ENCODE data around the gene GON4L. TPM values are rescaled to one million over a fixed set of nuclear protein-coding genes. Genes with fewer than 3 reads are reported as not detected.
"Not testable (repeated sequence)": the region's sequence is repeated elsewhere in the genome, so short reads cannot be mapped to it uniquely, and the experiment has no call there.

GON4L gene
- total RNA-seq, 1 experiment from 2014 or later: 54.4 TPM

- TF ChIP-seq ZNF425 (CRISPR knock-in tag; conservative IDR thresholded peaks at IDR 0.05) (no peak), MXD4 (CRISPR knock-in tag; IDR thresholded peaks at IDR 0.05; ENCODE audit: borderline replicate concordance) (no peak), ZNF219 (CRISPR knock-in tag; IDR thresholded peaks at IDR 0.05; ENCODE audit: borderline replicate concordance) (no peak)
Measured at GRCh38 chr1:155816351-155816750, 40.7 kb downstream of the GON4L start (continued).

GRCh38 chr1:155813672-155814071, 43.3 kb downstream of the GON4L start:
- ChIA-PET POLR2A (no interaction called here), CTCF (no interaction called here)
- no peak for DNase-seq (ENCODE audit: low spot score)
- no peaks in the 10 kb centered on the region for H3K9me3 Mint-ChIP-seq
- no peak for TF ChIP-seq MAX (CRISPR knock-in tag; IDR thresholded peaks at IDR 0.05)
- no peak overlapping the region for H3K27ac Mint-ChIP-seq
- ATAC-seq: no peak
- H3K27me3 Mint-ChIP-seq (ENCODE audit: low read depth): no peaks in the 10 kb centered on the region
- peaks cover 47% of the 10 kb centered on the region for H3K36me3 Mint-ChIP-seq
- peaks cover 7% of the 10 kb centered on the region for H3K4me1 Mint-ChIP-seq
- H3K4me3 Mint-ChIP-seq: no peak overlapping the region

GRCh38 chr1:155812878-155813277, 44.1 kb downstream of the GON4L start:
- H3K27ac Mint-ChIP-seq: no peak overlapping the region
- no peak for DNase-seq (ENCODE audit: low spot score)
- CTCF ChIA-PET: no interaction called here
- H3K36me3 Mint-ChIP-seq: peaks cover 46% of the 10 kb centered on the region
- no peaks in the 10 kb centered on the region for H3K9me3 Mint-ChIP-seq
- POLR2A ChIA-PET: no interaction called here
- no peaks in the 10 kb centered on the region for H3K27me3 Mint-ChIP-seq (ENCODE audit: low read depth)
- H3K4me1 Mint-ChIP-seq: peaks cover 7% of the 10 kb centered on the region
- no peak for TF ChIP-seq TP53 (CRISPR knock-in tag; IDR thresholded peaks at IDR 0.05)
- TF ChIP-seq NR2C2 (CRISPR knock-in tag; IDR thresholded peaks at IDR 0.05): no peak
- no peak for TF ChIP-seq ATF3 (CRISPR knock-in tag; conservative IDR thresholded peaks at IDR 0.05)
- TF ChIP-seq EMX1 (CRISPR knock-in tag; IDR thresholded peaks at IDR 0.05): no peak
- no peak overlapping the region for H3K4me3 Mint-ChIP-seq
- ATAC-seq: no peak

GRCh38 chr1:155809088-155809487, 47.9 kb downstream of the GON4L start:
- no peak for ATAC-seq
- Mint-ChIP-seq H3K4me3 (no peak overlapping the region), H3K27me3 (ENCODE audit: low read depth) (no peaks in the 10 kb centered on the region), H3K27ac (no peak overlapping the region), H3K9me3 (no peaks in the 10 kb centered on the region), H3K36me3 (peaks cover 54% of the 10 kb centered on the region), H3K4me1 (no peaks in the 10 kb centered on the region)
- no peak for TF ChIP-seq CTCF (IDR thresholded peaks at IDR 0.05)
- no peak for TF ChIP-seq ZNF425 (CRISPR knock-in tag; conservative IDR thresholded peaks at IDR 0.05)
- TF ChIP-seq SMAD4 (CRISPR knock-in tag; IDR thresholded peaks at IDR 0.05): no peak
- TF ChIP-seq HMGA2 (CRISPR knock-in tag; IDR thresholded peaks at IDR 0.05): no peak
- ChIA-PET POLR2A (no interaction called here), CTCF (no interaction called here)
- DNase-seq (ENCODE audit: low spot score): no peak

- peaks cover 42% of the 10 kb centered on the region for H3K36me3 Mint-ChIP-seq
- ChIA-PET POLR2A (no interaction called here), CTCF (no interaction called here)
- H3K4me1 Mint-ChIP-seq: no peaks in the 10 kb centered on the region
- ATAC-seq (no peak), DNase-seq (ENCODE audit: low spot score) (no peak)
- H3K27me3 Mint-ChIP-seq (ENCODE audit: low read depth): no peaks in the 10 kb centered on the region
- H3K4me3 Mint-ChIP-seq: no peak overlapping the region
- H3K9me3 Mint-ChIP-seq: no peaks in the 10 kb centered on the region
- TF ChIP-seq PRRX2 (CRISPR knock-in tag; IDR thresholded peaks at IDR 0.05) (no peak), HMGXB4 (CRISPR knock-in tag; IDR thresholded peaks at IDR 0.05) (no peak), OVOL2 (CRISPR knock-in tag; IDR thresholded peaks at IDR 0.05; ENCODE audit: borderline replicate concordance) (no peak)
- no peak overlapping the region for H3K27ac Mint-ChIP-seq
Measured at GRCh38 chr1:155801149-155801548, 55.9 kb downstream of the GON4L start.

GRCh38 chr1:155795618-155796017, 61.4 kb downstream of the GON4L start:
- H3K27ac Mint-ChIP-seq; H3K27me3 Mint-ChIP-seq (ENCODE audit: low read depth); ATAC-seq; DNase-seq (ENCODE audit: low spot score); H3K4me3 Mint-ChIP-seq; H3K4me1 Mint-ChIP-seq; H3K9me3 Mint-ChIP-seq; POLR2A ChIA-PET: not testable (repeated sequence)
- CTCF ChIA-PET: interaction anchor here (0.6 kb wide), 1 partner anchor 395 kb away, joined by 4 read pairs; no protein-coding TSS in a partner anchor
- H3K36me3 Mint-ChIP-seq: peaks cover 33% of the 10 kb centered on the region
